Activated T-cell treated with anti-CD3 and anti-CD28 coated beads, Interleukin-2, amount 50 U/mL, for 48 hours (primary cell): ENCODE measurements around the gene VMO1.

Source experiments
- DNase-seq, 2 experiments: peaks; one replicate each; pipeline ENCODE4 v3.0.0-alpha.2; 2020

VMO1 gene

DNA sequence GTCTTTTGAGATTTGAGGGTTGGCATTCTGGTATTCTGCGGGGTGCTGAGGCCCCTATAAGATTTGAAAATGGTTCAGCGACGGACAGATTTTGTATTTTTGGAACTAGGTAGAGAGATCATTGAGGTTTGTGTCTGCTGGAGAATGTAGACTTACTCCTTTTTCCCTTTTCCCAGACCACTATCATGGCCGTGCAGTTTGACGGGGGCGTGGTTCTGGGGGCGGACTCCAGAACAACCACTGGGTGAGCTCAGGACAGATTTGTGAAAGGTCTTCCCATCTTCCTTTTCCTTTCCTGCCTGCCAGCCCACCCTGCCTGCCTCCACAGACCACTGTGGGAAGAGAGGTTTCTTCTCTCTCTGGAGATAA is 10.4 kb upstream of the VMO1 start:
- DNase-seq, result peak; percentile 62 to 64

DNA sequence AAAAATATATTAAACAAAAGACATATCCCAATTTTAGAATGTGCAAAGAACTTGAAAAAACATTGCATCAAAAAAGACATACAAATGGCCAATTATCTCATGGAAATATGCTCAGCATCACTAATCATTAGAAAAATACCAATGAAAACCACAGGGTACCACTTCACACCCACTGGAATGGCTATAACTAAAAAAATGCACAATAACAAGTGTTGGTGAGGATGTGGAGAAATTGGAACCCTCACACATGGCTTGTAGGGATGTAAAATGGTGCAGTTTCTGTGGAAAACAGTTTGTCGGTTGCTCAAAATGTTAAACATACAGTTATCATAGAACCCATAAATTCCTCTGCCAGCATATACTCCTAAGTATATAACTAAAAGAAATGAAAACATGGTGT is 9.0 kb upstream of the VMO1 start:
- no peak for DNase-seq

DNA sequence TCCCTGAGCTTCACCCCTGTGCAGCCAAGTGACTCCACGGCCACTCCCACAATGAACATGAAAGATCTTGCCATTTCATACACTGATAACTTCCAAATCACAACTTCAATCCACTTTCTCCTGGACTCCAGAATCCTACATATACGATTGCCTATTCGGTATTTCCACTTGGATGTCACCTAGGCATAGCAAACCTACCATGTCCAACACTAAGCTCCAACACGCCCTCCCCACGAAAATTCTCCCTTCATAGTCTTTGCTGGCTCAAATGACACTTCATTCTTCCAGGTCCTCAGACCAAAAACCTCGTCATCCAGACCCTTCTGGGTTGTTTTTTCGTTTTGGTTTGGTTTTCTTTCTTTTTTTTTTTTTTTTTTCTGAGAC is 4.5 kb upstream of the VMO1 start:
- DNase-seq, result no peak

DNA sequence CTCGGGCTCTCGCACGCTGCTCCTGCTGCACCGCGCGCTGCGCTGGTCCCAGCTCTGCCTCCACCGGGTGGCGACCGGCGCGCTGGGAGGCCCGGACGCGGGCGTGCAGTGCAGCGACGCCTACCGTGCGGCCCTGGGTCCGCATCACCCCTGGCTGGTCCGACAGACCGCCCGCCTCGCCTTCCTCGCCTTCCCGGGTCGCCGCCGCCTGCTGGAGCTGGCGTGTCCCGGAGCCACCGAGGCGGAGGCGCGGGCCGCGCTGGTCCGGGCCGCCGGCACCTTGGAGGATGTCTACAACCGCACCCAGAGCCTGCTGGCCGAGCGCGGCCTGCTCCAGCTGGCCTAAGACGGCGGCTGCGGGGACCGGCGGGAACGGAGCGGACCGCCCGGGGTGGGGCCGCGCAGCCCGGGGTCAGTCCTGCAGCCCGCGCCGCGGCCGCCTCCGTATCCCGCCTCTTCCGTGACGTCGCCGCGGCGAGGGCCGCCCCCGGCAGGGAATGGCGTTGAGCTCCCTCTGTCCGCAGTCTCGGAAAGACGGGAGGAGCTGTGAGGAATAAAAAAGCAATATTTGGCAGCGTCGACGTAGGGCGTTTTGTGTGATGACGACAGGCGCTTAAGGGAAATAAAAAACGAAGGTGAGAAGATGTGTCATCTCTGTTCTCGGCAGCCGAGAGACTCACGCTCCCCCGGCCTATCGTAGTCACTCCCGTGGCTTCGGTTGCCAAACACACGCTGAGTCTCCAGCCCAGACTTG is 4.0 kb upstream of the VMO1 start:
- peak; percentile 86 to 91 for DNase-seq

DNA sequence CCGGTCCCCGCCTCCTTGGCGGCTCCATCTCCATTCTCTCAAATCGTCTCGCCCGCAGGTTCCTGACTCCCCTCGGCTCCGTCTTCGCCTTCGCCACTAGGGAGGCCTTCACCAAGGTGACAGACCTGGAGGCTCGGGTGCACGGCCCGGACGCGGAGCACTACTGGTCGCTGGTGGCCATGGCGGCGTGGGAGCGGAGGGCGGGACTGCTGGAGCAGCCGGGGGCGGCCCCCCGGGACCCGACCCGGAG is 3.5 kb upstream of the VMO1 start:
- DNase-seq, result no peak

DNA sequence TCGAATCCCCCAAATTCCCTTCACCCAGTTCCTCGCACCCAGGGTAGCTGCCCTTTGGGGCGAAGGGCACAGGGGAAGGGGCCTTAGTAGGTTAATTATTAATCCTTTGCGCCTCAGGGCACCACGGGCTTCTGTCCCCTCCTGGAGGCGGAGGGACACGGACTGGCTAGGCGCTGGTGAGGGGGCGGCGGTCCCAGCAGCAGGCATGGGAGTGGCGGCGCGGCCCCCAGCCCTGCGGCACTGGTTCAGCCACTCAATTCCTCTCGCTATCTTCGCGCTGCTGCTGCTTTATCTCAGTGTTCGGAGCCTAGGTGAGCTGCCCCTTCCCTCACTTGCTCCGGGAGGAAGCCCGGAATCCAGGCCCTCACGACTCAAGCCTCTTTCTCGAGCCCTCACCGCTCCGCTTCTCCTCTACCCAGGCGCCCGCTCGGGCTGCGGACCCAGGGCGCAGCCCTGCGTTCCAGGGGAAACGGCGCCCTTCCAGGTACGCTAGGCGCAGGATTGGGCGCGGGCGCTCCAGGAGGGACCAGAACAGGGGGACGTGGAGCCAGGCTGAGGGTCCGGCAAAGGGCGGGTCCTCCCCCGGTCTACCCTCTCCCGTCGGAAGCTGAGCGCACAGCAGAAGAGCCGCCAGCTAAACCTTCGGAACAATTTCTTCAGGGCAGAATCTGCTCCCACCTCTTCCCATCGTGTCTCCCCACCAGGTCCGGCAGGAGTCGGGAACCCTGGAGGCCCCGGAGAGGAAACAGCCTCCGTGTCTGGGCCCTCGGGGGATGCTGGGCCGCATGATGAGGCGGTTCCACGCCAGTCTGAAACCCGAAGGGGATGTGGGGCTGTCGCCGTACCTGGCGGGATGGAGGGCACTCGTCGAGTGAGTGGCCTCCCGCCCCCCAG is 2.9 kb upstream of the VMO1 start, which contains the start of gene GLTPD2:
GLTPD2 (plus strand) TSS at position 158 of the 894 bp plus-strand sequence; CDS start at position 206, 48 bp downstream.
- DNase-seq, result no peak

DNA sequence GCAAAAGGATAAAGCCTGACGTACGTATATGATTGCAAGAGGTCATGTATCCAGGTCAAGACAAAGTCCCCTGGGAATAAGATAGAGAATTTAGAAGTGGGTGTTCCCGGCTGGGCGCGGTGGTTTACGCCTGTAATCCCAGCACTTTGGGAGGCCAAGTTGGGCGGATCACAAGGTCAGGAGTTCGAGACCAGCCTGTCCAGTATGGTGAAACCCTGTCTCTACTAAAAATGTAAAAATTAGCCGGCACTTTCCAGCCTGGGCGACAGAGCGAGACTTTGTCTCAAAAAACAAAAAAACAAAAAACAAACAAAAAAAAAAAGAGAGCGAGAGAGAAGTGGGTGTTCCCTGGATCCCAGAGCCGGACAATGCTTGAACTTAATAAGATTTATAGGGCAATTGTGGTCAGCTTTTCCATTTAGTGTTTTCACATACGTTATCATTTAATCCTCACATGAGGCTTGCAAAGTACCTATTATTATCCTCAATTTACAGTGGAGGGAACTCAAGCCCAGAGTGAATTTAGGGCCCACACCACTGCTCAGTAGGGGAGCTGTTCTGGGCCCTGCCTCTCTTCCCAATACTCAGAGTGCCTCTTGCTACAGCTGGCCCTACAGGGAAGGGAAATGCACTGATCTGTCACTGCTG is 2.1 kb upstream of the VMO1 start:
- no peak for DNase-seq

DNA sequence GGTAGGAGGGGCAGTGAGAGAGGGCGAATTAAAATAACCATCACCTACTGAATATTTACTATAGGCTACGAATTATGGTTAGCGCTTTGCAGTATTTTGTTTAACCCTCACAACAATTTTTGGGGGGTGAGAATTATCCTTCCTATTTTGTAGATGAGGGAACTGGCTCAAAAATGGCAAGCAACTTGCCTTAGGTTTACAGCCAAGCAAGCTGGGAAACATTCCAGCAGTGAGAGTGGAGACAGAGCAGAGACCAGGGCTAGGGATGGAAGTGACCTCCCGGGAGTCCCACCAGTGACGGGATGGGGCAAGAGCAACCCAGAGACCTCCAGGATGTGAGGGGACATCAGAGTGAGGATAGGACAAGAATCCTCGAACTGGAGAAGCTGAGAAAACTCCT is 352 bp upstream of the VMO1 start:
- no peak for DNase-seq

DNA sequence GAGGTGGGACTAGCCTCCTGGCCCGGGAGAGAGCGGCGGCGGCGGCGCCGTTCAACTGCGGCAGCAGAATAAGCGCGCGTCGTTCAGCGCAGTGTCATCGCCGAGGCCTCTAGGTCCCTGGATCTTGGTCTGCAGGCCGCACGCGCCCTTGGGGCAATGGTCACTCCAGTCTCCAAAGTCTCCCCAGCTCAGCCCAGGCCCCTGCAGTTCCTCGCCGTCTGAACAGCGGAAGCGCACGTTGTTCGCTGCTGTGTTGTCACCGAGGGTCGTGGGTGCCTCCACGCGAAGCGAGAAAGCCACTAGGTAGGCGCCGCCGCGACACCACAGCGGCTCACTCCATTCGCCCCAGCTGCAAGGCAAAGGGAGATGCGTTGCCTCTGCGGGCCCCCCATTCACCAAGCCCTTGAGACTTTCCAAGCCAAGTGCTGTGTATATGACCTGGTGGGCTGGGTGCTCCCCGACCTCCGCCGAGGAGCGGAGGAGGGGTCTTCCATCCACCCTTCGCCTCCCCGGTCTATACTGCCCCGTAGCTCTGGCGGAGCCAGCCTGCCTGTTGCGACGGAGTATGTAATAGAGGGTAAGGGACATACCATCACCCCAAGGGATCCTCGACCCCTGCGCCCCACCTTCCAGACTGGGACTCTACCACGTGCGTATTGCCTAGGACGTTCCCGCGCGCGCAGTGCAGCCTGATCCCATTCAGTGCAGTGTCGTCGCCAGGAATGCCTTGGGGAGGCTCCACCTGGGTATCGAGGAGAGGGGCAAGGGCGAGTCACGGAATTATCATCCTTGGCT is 656 bp downstream of the VMO1 start:
- DNase-seq, result peak; percentile 41 to 44

DNA sequence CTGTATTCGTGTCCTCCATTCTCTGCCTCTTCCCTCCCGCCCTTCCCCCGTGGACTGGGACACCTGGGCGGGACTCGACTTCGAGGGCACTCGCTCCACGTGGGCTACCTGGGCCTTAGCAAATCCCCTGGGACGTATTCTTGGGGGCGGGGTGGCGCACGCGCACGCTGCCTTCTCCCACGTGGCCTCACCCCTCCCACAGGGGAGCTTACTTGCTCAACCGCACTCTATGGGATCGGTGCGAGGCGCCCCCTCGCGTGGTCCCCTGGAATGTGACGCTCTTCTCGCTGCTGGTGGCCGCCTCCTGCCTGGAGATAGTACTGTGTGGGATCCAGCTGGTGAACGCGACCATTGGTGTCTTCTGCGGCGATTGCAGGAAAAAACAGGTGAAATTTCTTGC is 3.5 kb downstream of the VMO1 start:
- peak in 1 of 2 experiments; percentile 40 for DNase-seq

DNA sequence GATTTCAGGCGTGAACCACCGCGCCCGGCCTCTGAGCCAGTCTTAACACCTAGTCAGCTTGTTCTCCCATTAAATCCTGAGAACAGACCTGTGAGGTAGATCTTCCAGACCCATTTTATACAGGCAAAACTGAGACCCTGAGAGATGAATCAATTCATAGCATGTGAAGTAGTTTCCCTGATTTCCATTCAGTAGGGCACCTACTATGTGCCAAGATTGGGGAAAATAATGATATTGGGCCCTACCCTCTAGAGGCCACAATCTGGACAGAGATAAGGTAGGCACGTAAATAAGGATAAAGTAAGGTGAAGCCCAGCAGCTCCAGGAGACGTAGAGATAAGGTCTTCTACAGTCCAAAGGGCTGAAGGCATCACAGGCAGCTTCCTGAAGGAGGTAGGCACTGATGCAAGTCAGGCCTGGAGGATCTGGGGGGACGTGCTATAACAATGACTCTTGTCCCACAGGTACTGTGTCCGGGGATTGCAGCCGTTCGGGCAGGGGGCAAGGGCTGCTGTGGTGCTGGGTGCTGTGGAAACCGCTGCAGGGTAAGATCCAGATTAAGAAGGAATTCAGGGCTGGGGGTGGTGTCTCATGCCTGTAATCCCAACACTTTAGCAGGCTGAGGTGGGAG is 5.7 kb downstream of the VMO1 start:
- DNase-seq, result no peak

DNA sequence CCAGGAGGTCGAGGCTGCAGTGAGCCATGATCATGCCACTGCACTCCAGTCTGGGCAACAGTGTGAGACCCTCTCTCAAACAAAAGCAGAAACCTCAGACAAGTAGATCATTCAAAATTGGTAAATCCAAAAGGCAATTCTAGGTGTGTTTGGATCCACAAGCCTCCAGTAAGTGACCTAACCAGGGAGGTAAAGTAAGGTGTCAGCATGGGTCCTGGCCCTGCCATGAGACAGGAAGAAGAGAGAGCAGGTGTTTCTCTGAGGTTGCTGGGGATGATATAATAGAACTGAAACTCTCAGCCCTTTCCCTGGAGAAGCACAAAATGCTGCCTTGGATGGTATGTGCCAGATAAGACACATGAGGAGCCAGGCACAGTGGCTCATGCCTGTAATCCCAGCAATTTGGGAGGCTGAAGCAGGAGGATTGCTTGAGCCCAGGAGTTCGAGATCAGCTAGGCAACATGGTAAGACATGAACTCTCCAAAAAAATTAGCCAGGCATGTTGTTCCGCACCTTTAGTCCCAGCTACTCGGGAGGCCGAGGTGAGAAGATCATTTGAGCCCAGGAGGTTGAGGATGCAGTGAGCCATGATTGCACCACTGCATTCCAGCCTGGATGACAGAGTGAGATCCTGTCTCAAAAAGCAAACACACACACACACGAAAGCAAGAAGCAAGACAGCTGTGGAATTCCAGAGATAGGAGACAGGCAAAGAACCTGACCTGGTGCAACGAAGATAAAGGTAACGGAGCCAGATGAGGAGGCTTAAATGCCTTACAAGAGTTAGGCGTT is 8.0 kb downstream of the VMO1 start:
- DNase-seq, result no peak

DNA sequence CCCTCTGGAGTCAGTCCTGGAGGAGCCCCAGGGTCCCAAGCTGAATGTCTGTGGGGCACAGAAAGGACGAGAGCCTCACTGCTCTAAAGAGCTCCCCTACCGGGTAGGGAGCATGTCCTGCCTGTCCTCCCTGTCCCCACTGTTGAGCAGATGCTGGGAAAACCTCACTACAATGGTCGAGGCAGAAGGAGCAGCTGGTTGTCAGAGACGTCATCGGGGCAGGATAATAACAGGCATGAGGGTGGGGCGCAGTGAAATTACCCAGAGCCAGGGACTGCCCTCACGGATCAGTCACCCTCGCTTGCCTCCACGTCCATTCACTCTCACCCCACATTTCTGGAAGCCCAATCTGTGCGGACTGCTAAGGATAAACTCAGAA is 13.9 kb downstream of the VMO1 start:
- DNase-seq, result no peak

DNA sequence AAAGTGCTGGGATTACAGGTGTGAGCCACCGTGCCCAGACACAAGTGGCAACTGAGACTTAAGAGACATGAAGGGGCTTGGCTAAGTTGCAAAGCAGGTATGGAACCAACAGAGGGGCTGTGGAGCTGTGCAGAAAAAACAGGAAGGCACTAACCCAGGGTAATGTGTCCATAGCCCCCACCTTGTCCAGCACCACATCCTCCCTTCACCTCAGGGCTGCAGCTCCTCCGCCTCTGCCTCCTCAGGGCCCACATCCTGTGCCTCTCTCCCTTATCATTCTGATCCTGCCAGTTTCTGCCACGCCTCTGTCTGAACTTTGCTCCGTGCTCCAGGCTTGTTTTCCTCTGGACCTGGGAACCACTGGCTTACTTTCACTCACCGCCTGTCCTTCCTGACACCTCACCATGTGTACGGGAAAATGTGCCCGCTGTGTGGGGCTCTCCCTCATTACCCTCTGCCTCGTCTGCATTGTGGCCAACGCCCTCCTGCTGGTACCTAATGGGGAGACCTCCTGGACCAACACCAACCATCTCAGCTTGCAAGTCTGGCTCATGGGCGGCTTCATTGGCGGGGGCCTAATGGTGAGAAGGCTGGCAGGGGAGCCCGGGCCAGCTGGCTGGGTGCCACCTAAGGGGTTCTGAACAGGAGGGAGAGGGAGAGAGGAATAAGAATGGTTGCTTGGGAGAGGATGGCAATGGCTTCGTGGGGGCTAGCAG is 14.5 kb downstream of the VMO1 start, which contains the start of gene TM4SF5:
TM4SF5 (plus strand) TSS at position 368 of the 716 bp plus-strand sequence; CDS start at position 405, 37 bp downstream.
- DNase-seq, result no peak

DNA sequence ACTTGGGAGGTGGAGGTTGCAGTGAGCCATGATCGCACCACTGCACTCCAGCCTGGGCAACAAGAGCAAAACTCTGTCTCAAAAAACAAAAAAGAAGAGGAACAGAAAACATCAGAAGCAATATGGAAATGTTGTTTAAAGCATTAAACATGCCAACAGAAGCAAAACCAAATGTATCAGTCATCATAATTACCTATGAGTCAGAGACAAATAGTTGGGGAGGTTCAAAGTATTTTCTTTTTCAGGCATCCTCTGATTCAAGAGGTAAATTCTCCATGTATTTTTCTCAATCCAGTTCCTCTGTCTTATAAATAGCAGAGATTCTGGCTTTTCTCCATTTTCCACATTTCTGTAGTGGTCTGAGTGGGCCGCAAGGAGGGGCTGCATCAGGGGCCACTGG is 16.5 kb downstream of the VMO1 start:
- no peak for DNase-seq

DNA sequence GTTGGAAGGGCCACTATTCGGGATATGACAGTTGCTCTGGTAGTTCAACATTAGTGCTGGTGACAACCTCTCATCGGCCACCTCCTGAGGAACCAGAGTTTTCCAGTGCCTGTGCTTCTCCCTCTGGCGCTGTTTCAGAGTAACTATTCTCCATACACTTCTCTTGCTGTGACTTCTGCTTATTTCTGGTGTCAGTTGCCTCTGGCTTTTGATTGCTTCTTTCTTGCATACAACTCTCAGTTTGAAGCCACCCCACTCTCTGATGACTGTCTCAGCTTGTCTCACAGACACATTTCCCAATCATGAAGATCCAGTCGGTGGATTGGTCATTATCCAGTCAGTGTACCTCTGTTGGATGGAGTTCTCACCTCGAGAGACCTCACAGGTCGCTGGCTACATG is 17.9 kb downstream of the VMO1 start:
- no peak for DNase-seq

DNA sequence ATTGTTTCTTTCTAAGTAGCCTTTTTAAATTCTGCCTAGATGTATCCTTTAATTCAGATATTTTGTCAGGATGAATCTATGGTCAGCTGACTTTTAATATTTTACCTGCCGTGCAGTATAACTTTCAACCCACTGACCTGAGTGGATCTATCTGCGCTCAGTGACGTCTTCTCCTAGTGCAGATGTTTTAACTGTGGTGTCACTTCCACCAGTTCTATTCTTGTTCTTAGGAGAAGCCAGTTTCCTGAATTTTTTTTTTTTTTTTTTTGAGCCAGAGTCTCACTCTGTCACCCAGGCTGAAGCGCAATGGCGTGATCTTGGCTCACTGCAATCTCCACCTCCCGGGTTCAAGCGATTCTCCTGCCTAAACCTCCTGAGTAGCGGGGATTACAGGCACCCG is 19.4 kb downstream of the VMO1 start:
- no peak for DNase-seq

DNA sequence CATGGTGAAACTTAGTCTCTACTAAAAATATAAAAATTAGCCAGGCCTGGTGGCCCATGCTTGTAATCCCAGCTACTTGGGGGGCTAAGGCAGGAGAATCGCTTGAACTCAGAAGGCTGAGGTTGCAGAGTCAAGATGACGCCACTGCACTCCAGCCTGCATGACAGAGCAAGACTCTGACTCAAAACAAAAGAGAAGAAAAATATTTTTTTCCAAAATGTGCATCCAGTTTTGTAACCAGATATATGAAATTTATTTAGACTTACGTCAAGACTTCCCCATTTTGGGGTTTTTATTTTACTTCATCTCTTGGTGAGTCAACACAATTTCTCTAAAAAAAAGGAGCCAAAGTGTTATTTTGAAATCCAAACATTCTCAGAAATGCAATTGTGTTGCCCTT is 20.0 kb downstream of the VMO1 start:
- no peak for DNase-seq

DNA sequence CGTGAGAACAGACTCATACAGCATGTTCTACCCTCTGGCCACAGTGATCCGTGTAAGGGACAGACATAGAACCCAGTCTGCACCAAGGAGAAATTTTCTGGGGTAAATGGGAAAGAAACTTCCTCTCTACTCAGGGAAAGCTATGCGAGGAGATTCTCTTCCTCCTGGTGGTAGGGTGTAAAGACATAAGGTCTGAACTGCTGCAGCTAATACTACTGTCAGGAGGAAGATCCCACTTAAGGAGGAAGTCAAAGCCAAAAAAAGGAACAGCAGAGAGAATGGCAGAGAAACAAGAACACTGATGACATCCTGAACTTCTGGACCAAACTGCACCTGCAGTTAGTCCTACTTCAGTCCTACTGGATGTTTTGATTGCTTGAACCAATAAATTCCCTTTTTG is 21.6 kb downstream of the VMO1 start:
- DNase-seq, result no peak

DNA sequence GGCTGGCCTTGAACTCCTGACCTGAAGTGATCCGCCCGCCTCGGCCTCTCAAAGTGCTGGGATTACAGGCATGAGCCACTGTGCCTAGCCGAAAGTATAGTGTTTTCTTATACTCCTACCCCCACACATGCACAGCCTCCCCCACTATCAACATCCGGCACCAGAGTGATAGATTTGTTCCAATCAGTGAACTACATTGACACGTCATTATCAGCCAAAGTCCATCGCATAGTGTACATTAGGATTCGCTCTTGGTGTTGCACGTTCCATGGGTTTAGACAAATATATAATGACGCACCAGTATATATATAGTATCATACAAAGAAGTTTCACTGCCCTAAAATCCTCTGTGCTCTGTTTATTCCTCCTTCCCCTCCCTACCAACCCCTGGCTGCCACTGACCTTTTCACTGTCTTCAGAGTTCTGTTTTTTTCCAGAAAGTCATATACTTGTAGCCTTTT is 26.4 kb downstream of the VMO1 start:
- DNase-seq, result no peak

DNA sequence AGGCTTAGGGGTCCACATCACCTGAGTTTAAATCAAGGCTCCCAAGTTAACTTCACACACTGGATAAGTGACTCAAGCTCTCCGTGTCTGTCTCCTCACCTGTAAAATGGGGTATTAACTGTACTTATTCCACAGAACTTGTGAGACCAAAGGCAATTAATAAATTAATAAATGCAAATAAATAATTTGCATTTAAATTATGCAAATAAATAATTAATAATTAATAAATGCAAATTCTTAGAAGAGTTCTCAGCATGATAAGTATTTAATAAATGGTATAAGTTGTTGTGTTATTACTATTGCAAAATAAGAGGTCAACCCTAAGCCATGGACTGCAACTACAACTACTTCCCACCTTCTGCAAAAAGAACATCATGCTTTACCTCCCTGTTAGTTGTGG is 32.8 kb downstream of the VMO1 start:
- no peak for DNase-seq
